GM18867 (cell line): Measurements from ENCODE around the gene MRPL1.
A peak's percentile ranks its signal among the peaks of the same experiment; 100 is the strongest.

Source experiments
- ATAC-seq: cut with Tn5 transposase; IDR thresholded peaks from one replicate; pipeline ENCODE4 v1.9.1; 2021; ENCODE audit warnings: mild to moderate bottlenecking, moderate library complexity; ENCODE audit not compliant: unreplicated experiment

MRPL1 gene

GRCh38 chr4:77862478-77863216 lies at the start of gene MRPL1:
TSS of gene MRPL1 (plus strand) at chr4:77862830. CDS start at chr4:77862849, 19 bp downstream.
- ATAC-seq: peak; percentile 85

- no peak for ATAC-seq
Measured at GRCh38 chr4:77815636-77816035, 47.0 kb upstream of the MRPL1 start.

- no peak for ATAC-seq
Measured at GRCh38 chr4:77816546-77816945, 46.1 kb upstream of the MRPL1 start.

- ATAC-seq: no peak
Measured at GRCh38 chr4:77817304-77818072, 45.1 kb upstream of the MRPL1 start.

- peak; percentile 15 for ATAC-seq
Measured at GRCh38 chr4:77818073-77818601, 44.5 kb upstream of the MRPL1 start.

GRCh38 chr4:77818602-77819403 lies 43.8 kb upstream of the MRPL1 start, which contains the start of gene CNOT6L:
TSS of gene CNOT6L (minus strand) at chr4:77819368. CDS start at chr4:77819308, 60 bp downstream.
- peak; percentile 37 for ATAC-seq

- ATAC-seq: peak; percentile 19
Measured at GRCh38 chr4:77819404-77819842, 43.2 kb upstream of the MRPL1 start.

GRCh38 chr4:77819843-77820648 lies 42.6 kb upstream of the MRPL1 start:
- ATAC-seq: peak; percentile 77

- no peak for ATAC-seq
Measured at GRCh38 chr4:77820649-77821561, 41.7 kb upstream of the MRPL1 start.

- ATAC-seq: no peak
Measured at GRCh38 chr4:77821775-77822174, 40.9 kb upstream of the MRPL1 start.

- no peak for ATAC-seq
Measured at GRCh38 chr4:77826275-77826674, 36.4 kb upstream of the MRPL1 start.

GRCh38 chr4:77827343-77827742 lies 35.3 kb upstream of the MRPL1 start:
- peak; percentile 85 for ATAC-seq

- ATAC-seq: no peak
Measured at GRCh38 chr4:77833126-77833724, 29.4 kb upstream of the MRPL1 start.

- ATAC-seq: no peak
Measured at GRCh38 chr4:77834403-77834802, 28.2 kb upstream of the MRPL1 start.

- ATAC-seq: no peak
Measured at GRCh38 chr4:77843628-77844027, 19.0 kb upstream of the MRPL1 start.

- ATAC-seq: no peak
Measured at GRCh38 chr4:77844363-77844762, 18.3 kb upstream of the MRPL1 start.

- no peak for ATAC-seq
Measured at GRCh38 chr4:77845400-77845799, 17.2 kb upstream of the MRPL1 start.

- no peak for ATAC-seq
Measured at GRCh38 chr4:77845929-77846328, 16.7 kb upstream of the MRPL1 start.

- ATAC-seq: no peak
Measured at GRCh38 chr4:77848508-77848907, 14.1 kb upstream of the MRPL1 start.
